Stimulated activated CD8-positive, alpha-beta memory T cell treated with anti-CD3 and anti-CD28 coated beads, Interleukin-15, amount 100 ng/mL, for 1 hour (primary cell): Measurements from ENCODE around the gene ORC3.
"Not testable (repeated sequence)": the region's sequence is repeated elsewhere in the genome, so short reads cannot be mapped to it uniquely, and the experiment has no call there.

ENCODE experiments used
- DNase-seq: peaks from one replicate; pipeline ENCODE4 v3.0.0-alpha.2; 2020; ENCODE audit warnings: low read depth

Gene ORC3

GRCh38 chr6:87600576-87600975 lies 10.6 kb downstream of the ORC3 start:
- DNase-seq, result no peak

GRCh38 chr6:87606199-87606598 lies 16.3 kb downstream of the ORC3 start:
- DNase-seq, result no peak

GRCh38 chr6:87608802-87609201 lies 18.9 kb downstream of the ORC3 start:
- no peak for DNase-seq

GRCh38 chr6:87613018-87613417 lies 23.1 kb downstream of the ORC3 start:
- DNase-seq, result not testable (repeated sequence)

GRCh38 chr6:87617405-87617804 lies 27.5 kb downstream of the ORC3 start:
- DNase-seq, result no peak

GRCh38 chr6:87618531-87618930 lies 28.6 kb downstream of the ORC3 start:
- DNase-seq, result no peak

GRCh38 chr6:87623248-87623647 lies 33.3 kb downstream of the ORC3 start:
- DNase-seq, result no peak

- no peak for DNase-seq
Measured at GRCh38 chr6:87628424-87628823, 38.5 kb downstream of the ORC3 start.

GRCh38 chr6:87628881-87629280 lies 38.9 kb downstream of the ORC3 start:
- DNase-seq, result no peak

GRCh38 chr6:87630746-87631145 lies 40.8 kb downstream of the ORC3 start:
- no peak for DNase-seq

GRCh38 chr6:87633851-87634250 lies 43.9 kb downstream of the ORC3 start:
- no peak for DNase-seq

GRCh38 chr6:87636315-87636714 lies 46.4 kb downstream of the ORC3 start:
- DNase-seq, result no peak

GRCh38 chr6:87637106-87637505 lies 47.2 kb downstream of the ORC3 start:
- no peak for DNase-seq

- no peak for DNase-seq
Measured at GRCh38 chr6:87639373-87639772, 49.4 kb downstream of the ORC3 start.

GRCh38 chr6:87641065-87641692 lies 51.2 kb downstream of the ORC3 start:
- no peak for DNase-seq

- no peak for DNase-seq
Measured at GRCh38 chr6:87645080-87645479, 55.1 kb downstream of the ORC3 start.

GRCh38 chr6:87653074-87653962 lies 63.4 kb downstream of the ORC3 start:
- DNase-seq, result no peak

GRCh38 chr6:87654122-87654521 lies 64.2 kb downstream of the ORC3 start:
- DNase-seq, result no peak

- DNase-seq, result no peak
Measured at GRCh38 chr6:87654875-87655454, 65.0 kb downstream of the ORC3 start.

GRCh38 chr6:87655824-87656223 lies 65.9 kb downstream of the ORC3 start:
- no peak for DNase-seq

- no peak for DNase-seq
Measured at GRCh38 chr6:87656857-87657256, 66.9 kb downstream of the ORC3 start.

- no peak for DNase-seq
Measured at GRCh38 chr6:87658516-87658915, 68.6 kb downstream of the ORC3 start.

GRCh38 chr6:87660226-87660911 lies 70.4 kb downstream of the ORC3 start:
- DNase-seq, result no peak
